ENCODE measurements around the gene PGD. TPM values are rescaled to one million over a fixed set of nuclear protein-coding genes. Genes with fewer than 3 reads are reported as not detected.

PGD gene
- polyA plus RNA-seq, 1 donor from 2014 or later, result 108 TPM

- no peak within 1 kb of the TSS for H3K27ac ChIP-seq (ENCODE audit: low read length)
- H3K27me3 ChIP-seq (ENCODE audit: insufficient read depth, low read depth, low read length), result no peaks in the 10 kb centered on the region
- no peaks in the 10 kb centered on the region for H3K79me2 ChIP-seq (replicated peaks; ENCODE audit: insufficient read depth, low read length)
- no peak within 1 kb of the TSS for H2AFZ ChIP-seq (ENCODE audit: low read depth, low read length)
- no peak within 1 kb of the TSS for H3K4me2 ChIP-seq (ENCODE audit: low read length)
- no peaks in the 10 kb centered on the region for H4K20me1 ChIP-seq (ENCODE audit: insufficient read depth)
- TF ChIP-seq MXI1 (conservative IDR thresholded peaks at IDR 0.05; ENCODE audit: poor library complexity, severe bottlenecking), result no peak
- no peak for TF ChIP-seq CTCF (IDR thresholded peaks at IDR 0.05; ENCODE audit: poor library complexity, severe bottlenecking)
- no peak for TF ChIP-seq SMC3 (conservative IDR thresholded peaks at IDR 0.05; ENCODE audit: poor library complexity)
- TF ChIP-seq TAF1 (IDR thresholded peaks at IDR 0.05; ENCODE audit: low read depth), result no peak
- no peak for TF ChIP-seq RAD21 (conservative IDR thresholded peaks at IDR 0.05)
- TF ChIP-seq REST (IDR thresholded peaks at IDR 0.05; ENCODE audit: borderline replicate concordance), result no peak
- TF ChIP-seq EZH2 (IDR thresholded peaks at IDR 0.05; ENCODE audit: borderline replicate concordance, insufficient read depth, low read length, poor library complexity, severe bottlenecking), result no peak
- no peaks in the 10 kb centered on the region for H3K9me3 ChIP-seq (ENCODE audit: low read length)
- no peak within 1 kb of the TSS for H3K4me3 ChIP-seq (ENCODE audit: low read length)
- H3F3A ChIP-seq (ENCODE audit: insufficient read depth, low read length, poor library complexity, severe bottlenecking), result no peaks in the 10 kb centered on the region
- no peaks in the 10 kb centered on the region for H3K9me2 ChIP-seq (ENCODE audit: insufficient read depth, low read length)
- H3K9ac ChIP-seq (ENCODE audit: low read length), result no peak within 1 kb of the TSS
- H3K36me3 ChIP-seq (ENCODE audit: insufficient read depth, low read length), result no peaks in the 10 kb centered on the region
Measured at GRCh38 chr1:10449751-10450150, 50.9 kb downstream of the PGD start, which contains the start of gene CORT. TSS of gene CORT (plus strand) at chr1:10450031. CDS start at chr1:10450224, 193 bp downstream.

GRCh38 chr1:10450156-10450814 lies 51.4 kb downstream of the PGD start:
- Histone ChIP-seq H3K27ac (ENCODE audit: low read length) (no peak overlapping the region), H3K9me2 (ENCODE audit: insufficient read depth, low read length) (no peaks in the 10 kb centered on the region), H3K79me2 (replicated peaks; ENCODE audit: insufficient read depth, low read length) (no peaks in the 10 kb centered on the region), H4K20me1 (ENCODE audit: insufficient read depth) (no peaks in the 10 kb centered on the region), H3K4me3 (ENCODE audit: low read length) (no peak overlapping the region), H3K36me3 (ENCODE audit: insufficient read depth, low read length) (no peaks in the 10 kb centered on the region), H2AFZ (ENCODE audit: low read depth, low read length) (no peak overlapping the region), H3K4me2 (ENCODE audit: low read length) (no peak overlapping the region), H3K9ac (ENCODE audit: low read length) (no peak overlapping the region), H3K9me3 (ENCODE audit: low read length) (no peaks in the 10 kb centered on the region), H3F3A (ENCODE audit: insufficient read depth, low read length, poor library complexity, severe bottlenecking) (no peaks in the 10 kb centered on the region), H3K27me3 (ENCODE audit: insufficient read depth, low read depth, low read length) (no peaks in the 10 kb centered on the region)
- no peak for TF ChIP-seq POLR2AphosphoS5 (IDR thresholded peaks at IDR 0.05)
- TF ChIP-seq SMC3 (conservative IDR thresholded peaks at IDR 0.05; ENCODE audit: poor library complexity), result no peak
- TF ChIP-seq CTCF (IDR thresholded peaks at IDR 0.05; ENCODE audit: poor library complexity, severe bottlenecking), result no peak
- no peak for TF ChIP-seq EP300 (conservative IDR thresholded peaks at IDR 0.05; ENCODE audit: poor library complexity, severe bottlenecking)
- TF ChIP-seq EZH2 (IDR thresholded peaks at IDR 0.05; ENCODE audit: borderline replicate concordance, insufficient read depth, low read length, poor library complexity, severe bottlenecking), result no peak
- no peak for TF ChIP-seq TAF1 (IDR thresholded peaks at IDR 0.05; ENCODE audit: low read depth)
- TF ChIP-seq RAD21 (conservative IDR thresholded peaks at IDR 0.05), result no peak
- TF ChIP-seq REST (IDR thresholded peaks at IDR 0.05; ENCODE audit: borderline replicate concordance), result no peak
- TF ChIP-seq MXI1 (conservative IDR thresholded peaks at IDR 0.05; ENCODE audit: poor library complexity, severe bottlenecking), result no peak

Measured in neural cell (in vitro differentiated cells).